ENCODE measurements around the gene HDAC4. TPM values are rescaled to one million over a fixed set of nuclear protein-coding genes. Genes with fewer than 3 reads are reported as not detected.
A peak's percentile ranks its signal among the peaks of the same experiment; 100 is the strongest.

HDAC4 gene
- total and polyA plus RNA-seq, 2 donors, result 24.4 to 29.5 TPM

DNA sequence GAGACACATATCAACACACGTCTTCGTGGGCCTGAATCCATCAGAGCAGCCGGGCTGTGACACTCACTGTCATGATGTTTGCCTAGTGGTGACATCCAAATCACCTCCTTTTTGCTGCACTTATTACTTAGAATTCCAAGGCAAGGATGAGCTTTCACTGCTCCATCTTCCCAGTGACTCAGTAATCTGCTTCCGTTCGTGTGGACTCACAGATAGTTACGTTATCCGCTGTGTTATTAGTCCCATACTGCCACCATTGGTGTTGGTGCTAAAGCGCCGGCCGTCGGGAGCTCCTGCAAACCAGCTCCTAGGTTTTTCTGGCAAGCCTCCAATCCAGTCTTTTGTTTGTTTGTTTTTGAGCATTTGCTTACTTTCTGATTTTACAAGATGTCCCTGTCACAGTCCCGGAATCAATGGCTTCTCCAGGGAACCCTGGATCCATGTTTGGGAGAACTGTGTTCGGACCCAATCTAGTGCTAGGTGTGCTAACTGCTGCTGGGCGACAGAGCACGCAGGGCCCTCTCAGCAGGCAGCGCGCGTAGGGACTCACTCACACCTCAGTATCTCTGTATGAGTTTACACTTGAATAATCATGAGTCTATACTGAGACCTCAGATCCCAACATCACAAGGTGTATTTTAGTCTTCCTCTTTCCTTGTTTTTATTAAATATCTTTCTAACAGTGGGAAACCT, 42.6 kb downstream of the HDAC4 start:
- H3K27ac ChIP-seq (ENCODE audit: low read depth), result no peak overlapping the region
- no peaks in the 10 kb centered on the region for H3K4me1 ChIP-seq (ENCODE audit: insufficient read depth)
- 90% methylated on average over 18 of the region's 18 CpGs for WGBS

DNA sequence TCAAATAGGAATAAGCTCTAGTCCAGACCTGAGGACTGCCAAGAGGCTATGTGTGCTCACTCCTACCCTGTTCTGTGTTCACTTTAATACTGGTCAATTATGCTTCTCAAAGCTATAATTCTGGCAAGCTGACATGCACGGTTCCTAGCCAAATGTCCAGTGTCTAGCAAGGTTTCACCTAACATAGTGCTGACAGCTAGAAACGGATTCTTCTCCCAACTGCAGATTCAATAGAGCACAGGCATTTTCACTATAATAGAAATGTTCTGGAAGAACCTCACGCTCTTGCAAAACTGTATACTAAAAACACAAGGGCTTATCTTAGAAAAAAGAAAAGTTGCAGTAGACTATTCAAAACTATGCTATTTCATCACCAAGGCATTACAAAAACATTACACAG, 45.1 kb downstream of the HDAC4 start:
- WGBS, result 54% methylated on average over 3 of the region's 3 CpGs
- no peak for DNase-seq (ENCODE audit: extremely low spot score)
- Histone ChIP-seq H3K4me3 (ENCODE audit: low read depth, low read length) (no peak overlapping the region), H3K4me1 (ENCODE audit: insufficient read depth) (no peaks in the 10 kb centered on the region), H3K27ac (ENCODE audit: low read depth) (no peak overlapping the region), H3K36me3 (ENCODE audit: insufficient read depth) (no peaks in the 10 kb centered on the region)

More for the DNA sequence above, 42.6 kb downstream of the HDAC4 start:
- DNase-seq (ENCODE audit: extremely low spot score), result no peak
- no peaks in the 10 kb centered on the region for H3K36me3 ChIP-seq (ENCODE audit: insufficient read depth)
- no peak overlapping the region for H3K4me3 ChIP-seq (ENCODE audit: low read depth, low read length)

DNA sequence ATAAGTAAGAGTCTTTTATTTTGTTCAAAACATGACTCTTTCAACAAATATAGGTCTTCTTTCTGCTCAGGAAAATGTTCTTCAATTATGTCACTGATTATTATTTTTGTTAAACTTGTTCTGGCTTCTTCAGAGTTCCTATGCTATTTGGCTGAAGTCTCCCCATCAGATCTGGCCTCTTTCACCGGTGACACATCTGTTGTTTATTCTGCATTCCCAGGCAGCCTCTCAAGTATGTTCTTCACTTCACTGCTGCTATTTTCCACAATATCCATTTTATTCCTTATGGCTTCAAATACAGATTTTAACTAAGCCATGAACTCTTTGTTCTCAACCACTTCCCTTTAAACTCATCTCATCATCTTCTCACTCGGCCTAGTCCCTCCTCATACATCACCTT, 45.7 kb downstream of the HDAC4 start:
- Histone ChIP-seq H3K4me1 (ENCODE audit: insufficient read depth) (no peaks in the 10 kb centered on the region), H3K36me3 (ENCODE audit: insufficient read depth) (no peaks in the 10 kb centered on the region), H3K4me3 (ENCODE audit: low read depth, low read length) (no peak overlapping the region), H3K27ac (ENCODE audit: low read depth) (no peak overlapping the region)
- no peak for DNase-seq (ENCODE audit: extremely low spot score)
- 33% methylated on average over 2 of the region's 2 CpGs for WGBS

DNA sequence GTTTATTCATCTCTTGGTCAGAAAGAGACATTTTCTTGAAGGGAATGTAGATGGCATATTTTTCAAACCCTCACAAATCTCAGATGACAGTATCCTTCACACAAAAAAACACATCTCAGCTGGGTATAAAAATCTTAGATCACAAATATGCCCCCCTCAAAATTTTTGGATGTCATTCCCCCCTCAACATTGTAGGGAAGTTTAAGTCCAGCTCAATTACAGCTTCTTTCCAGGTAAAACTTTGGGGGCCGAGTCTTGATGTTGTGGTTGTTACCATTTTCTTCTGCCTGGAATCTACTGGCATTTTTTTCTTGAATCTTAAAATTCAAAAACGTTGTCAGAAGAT, 46.1 kb downstream of the HDAC4 start:
- DNase-seq (ENCODE audit: extremely low spot score), result no peak
- H3K27ac ChIP-seq (ENCODE audit: low read depth), result no peak overlapping the region
- no peak overlapping the region for H3K4me3 ChIP-seq (ENCODE audit: low read depth, low read length)
- H3K4me1 ChIP-seq (ENCODE audit: insufficient read depth), result no peaks in the 10 kb centered on the region
- no peaks in the 10 kb centered on the region for H3K36me3 ChIP-seq (ENCODE audit: insufficient read depth)
- 73% methylated on average over 2 of the region's 2 CpGs for WGBS

DNA sequence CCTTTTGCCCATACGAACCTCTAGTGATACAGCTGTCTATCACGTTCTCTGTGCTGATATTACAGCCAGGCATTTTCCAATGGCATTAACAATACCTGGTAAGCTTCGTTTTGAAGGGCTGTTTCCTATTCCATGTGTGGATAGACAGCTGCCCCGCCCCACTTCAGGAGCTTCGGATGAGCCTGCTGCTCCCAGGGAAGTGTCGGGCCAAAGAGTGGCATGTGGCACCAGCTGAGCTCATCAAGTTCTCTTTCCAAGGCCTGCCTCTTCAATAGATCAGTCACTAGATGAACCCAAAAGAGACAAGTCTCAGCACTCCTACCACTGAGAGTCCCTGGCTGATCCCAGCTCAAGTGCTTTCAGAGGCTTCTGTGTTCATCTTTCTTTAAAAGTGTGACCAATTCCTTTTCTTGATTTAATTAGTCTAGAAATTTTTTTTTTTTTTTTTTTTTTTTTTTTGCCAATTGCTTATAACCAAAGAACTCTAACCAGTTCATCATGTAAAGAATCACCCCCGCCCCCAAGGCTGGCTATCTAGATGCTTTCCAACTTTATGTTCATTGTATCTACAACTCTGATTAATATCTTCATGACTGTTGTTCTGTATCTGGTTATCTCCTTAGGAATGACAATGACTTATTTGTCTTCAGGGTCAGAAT, 46.6 kb downstream of the HDAC4 start:
- WGBS, result 97% methylated on average over 7 of the region's 7 CpGs
- no peaks in the 10 kb centered on the region for H3K4me1 ChIP-seq (ENCODE audit: insufficient read depth)
- H3K4me3 ChIP-seq (ENCODE audit: low read depth, low read length), result no peak overlapping the region
- H3K27ac ChIP-seq (ENCODE audit: low read depth), result no peak overlapping the region
- no peak for DNase-seq (ENCODE audit: extremely low spot score)
- H3K36me3 ChIP-seq (ENCODE audit: insufficient read depth), result no peaks in the 10 kb centered on the region

DNA sequence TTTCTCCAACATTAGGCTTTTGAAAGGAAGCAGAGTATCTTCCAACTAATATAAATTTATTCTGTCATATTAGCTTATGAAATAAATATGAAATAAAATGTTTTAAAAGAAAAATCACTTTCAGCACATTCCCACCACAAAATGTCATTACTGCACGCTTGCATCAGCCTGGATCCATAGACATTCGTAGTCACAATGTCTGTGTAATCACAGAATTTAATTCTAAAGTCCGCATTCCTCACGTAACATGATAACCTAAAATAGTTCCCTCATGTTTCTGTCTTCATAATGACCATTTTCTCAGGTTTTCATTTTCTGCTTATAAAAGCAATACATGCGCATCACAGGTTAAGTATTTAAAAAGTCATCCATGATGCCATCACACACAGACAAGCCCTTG, 47.1 kb downstream of the HDAC4 start:
- Histone ChIP-seq H3K4me1 (ENCODE audit: insufficient read depth) (no peaks in the 10 kb centered on the region), H3K4me3 (ENCODE audit: low read depth, low read length) (no peak overlapping the region), H3K27ac (ENCODE audit: low read depth) (no peak overlapping the region), H3K36me3 (ENCODE audit: insufficient read depth) (no peaks in the 10 kb centered on the region)
- 98% methylated on average over 5 of the region's 5 CpGs for WGBS
- no peak for DNase-seq (ENCODE audit: extremely low spot score)

DNA sequence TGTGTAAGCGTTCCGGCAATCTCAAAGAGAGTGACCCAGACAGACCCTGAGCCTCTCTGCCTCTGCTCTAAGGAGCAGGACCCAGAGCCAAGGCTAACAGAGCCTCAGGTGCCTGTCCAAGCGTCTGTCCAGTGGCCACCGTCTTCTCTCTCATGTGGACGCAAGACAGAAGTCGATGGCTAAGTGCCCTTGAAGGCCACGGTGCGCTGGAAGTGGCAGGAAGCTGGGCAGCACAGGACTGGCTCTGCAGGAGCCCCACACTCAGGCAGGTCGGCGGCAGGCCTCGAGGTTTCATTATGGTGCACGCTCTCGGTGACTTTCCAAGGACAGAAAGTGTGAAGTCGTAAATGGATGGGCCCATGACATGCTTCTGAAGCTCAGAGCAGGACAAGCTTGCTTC, 49.1 kb downstream of the HDAC4 start:
- Histone ChIP-seq H3K27ac (ENCODE audit: low read depth) (no peak overlapping the region), H3K4me3 (ENCODE audit: low read depth, low read length) (no peak overlapping the region)

DNA sequence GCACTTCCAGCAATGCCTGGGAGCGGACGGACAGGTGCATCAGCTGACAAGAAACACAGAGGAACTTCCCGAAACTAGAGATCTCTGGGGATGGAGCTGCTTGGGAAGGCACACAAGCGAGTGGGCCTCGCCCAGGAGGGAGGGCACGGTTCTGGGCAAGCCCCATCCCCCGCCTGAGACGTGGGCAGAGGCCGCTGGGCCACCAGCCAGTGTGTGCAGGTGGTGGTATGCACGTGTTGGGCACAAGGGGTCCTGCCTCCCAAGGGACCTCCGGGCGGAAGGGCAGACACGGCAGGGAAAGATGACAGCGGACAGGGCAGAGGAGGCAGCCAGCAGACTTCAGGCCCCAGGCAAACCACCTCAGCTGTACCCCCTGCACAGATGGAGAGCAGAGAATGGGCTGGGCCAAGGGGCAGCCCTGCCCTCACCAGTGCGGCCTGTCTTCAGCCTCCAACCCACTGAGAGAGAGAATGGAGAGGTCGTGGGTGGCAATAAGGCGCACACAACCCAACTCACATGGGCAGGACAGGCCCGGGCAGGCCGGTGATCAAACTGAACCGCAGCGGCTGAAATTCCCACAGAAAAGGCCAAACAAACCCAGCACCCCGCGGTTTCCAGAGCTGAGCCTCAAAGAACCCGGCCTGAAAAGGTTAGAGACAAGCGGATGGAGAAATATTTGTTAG, 51.2 kb downstream of the HDAC4 start:
- Histone ChIP-seq H3K36me3 (ENCODE audit: insufficient read depth) (no peaks in the 10 kb centered on the region), H3K4me1 (ENCODE audit: insufficient read depth) (no peaks in the 10 kb centered on the region), H3K27ac (ENCODE audit: low read depth) (no peak overlapping the region), H3K4me3 (ENCODE audit: low read depth, low read length) (no peak overlapping the region)
- DNase-seq (ENCODE audit: extremely low spot score), result no peak
- WGBS, result 89% methylated on average over 25 of the region's 25 CpGs

More for the DNA sequence above, 49.1 kb downstream of the HDAC4 start:
- DNase-seq (ENCODE audit: extremely low spot score), result no peak
- Histone ChIP-seq H3K36me3 (ENCODE audit: insufficient read depth) (no peaks in the 10 kb centered on the region), H3K4me1 (ENCODE audit: insufficient read depth) (no peaks in the 10 kb centered on the region)
- 69% methylated on average over 14 of the region's 14 CpGs for WGBS

DNA sequence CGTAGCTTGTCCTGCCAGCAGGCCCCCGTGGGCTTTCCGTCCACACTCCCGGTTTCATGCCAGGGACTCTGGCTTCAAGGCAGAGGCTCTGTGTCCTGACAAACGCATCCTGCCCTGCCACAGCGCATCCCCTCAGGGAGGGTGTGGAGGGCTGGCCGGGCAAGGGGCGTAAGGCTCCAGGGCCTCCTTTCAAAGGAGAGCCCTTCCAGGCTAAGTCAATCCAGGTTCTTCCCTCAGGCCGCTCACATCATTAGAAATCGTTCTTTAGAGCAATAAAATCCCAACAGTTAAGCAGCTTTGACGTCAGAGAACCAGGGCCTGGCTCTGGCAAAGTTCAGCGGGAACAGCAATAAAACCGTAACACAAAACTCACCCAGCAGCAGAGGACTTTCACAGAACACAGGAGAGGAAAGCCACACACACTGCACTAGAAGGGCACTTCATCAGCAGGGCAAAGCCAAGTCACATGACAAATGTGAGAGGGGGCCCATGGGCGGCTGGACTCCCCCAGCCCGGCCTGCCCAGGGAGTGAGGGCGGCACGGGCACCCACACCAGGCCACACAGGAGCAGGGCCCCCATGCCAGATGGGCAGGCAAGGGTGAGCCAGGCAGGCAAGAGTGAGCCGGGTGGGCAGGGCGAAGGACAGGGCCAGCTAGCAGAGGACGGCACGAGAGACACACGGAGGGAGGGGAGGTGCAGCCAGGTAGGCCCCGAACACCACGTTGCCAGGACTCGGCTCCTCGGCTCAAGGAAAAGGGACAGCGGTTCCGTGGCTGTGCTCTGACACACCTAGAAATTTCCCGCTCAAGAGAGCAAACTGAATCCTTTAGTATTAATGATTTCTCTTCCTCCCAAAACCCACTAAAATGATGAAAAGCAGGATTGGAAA, 52.0 kb downstream of the HDAC4 start:
- 67% methylated on average over 29 of the region's 29 CpGs for WGBS
- H3K4me1 ChIP-seq (ENCODE audit: insufficient read depth), result no peaks in the 10 kb centered on the region
- no peaks in the 10 kb centered on the region for H3K36me3 ChIP-seq (ENCODE audit: insufficient read depth)
- no peak overlapping the region for H3K4me3 ChIP-seq (ENCODE audit: low read depth, low read length)
- H3K27ac ChIP-seq (ENCODE audit: low read depth), result peak overlapping the region; percentile 49
- DNase-seq (ENCODE audit: extremely low spot score), result peak; percentile 63

DNA sequence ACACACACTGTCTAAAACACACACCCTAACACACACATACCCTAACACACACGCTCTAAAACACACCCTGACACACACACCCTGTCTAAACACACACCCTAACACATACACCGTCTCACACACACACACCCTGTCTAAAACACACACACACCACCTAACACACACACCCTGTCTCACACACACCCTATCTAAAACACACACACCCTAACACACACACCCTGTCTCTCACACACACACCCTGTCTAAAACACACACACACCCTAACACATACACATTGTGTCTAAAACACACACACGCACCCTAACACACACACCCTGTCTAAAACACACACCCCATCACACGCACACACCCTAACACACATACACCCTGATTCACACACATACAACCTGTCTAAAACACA, 54.1 kb downstream of the HDAC4 start:
- 86% methylated on average over 4 of the region's 4 CpGs for WGBS
- H3K4me1 ChIP-seq (ENCODE audit: insufficient read depth), result no peaks in the 10 kb centered on the region
- H3K4me3 ChIP-seq (ENCODE audit: low read depth, low read length), result no peak overlapping the region

DNA sequence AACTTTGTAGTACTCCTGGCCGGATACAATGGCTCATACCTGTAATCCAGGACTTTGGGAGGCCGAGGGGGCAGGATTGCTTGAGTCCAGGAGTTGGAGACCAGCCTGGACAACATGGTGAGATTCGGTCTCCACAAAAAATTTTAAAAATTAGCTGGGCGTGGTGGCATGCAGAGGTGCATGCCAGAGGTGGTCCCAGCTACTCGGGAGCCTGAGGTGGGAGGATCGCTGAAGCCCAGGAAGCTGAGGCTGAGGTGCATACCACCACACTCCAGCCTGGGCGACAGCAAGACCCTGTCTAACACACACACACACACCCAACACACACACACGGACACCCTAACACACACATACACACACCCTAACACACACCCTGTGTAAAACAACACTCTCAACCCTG, 55.6 kb downstream of the HDAC4 start:
- Histone ChIP-seq H3K36me3 (ENCODE audit: insufficient read depth) (no peaks in the 10 kb centered on the region), H3K4me1 (ENCODE audit: insufficient read depth) (no peaks in the 10 kb centered on the region), H3K27ac (ENCODE audit: low read depth) (no peak overlapping the region), H3K4me3 (ENCODE audit: low read depth, low read length) (no peak overlapping the region)
- no peak for DNase-seq (ENCODE audit: extremely low spot score)
- 92% methylated on average over 8 of the region's 8 CpGs for WGBS

More for the DNA sequence above, 54.1 kb downstream of the HDAC4 start:
- H3K27ac ChIP-seq (ENCODE audit: low read depth), result no peak overlapping the region
- H3K36me3 ChIP-seq (ENCODE audit: insufficient read depth), result no peaks in the 10 kb centered on the region
- DNase-seq (ENCODE audit: extremely low spot score), result no peak

DNA sequence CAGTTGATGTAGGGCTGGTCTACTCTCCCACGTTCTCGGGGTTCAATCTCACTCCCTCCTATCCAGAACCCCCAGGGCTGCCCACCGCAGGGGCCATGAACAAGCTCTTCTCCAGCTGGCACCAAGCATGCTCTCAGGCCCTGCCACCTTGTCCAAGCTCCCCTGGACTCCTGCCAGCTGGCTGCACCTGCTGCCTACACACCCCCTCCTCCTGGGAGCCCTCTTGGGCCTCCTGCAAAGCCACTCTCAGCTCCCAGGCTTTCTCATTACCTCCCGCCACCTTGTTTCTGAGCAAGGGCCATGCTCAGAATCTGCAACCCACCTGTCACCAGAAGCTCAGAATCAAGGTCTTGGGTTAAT, 56.0 kb downstream of the HDAC4 start:
- Histone ChIP-seq H3K27ac (ENCODE audit: low read depth) (no peak overlapping the region), H3K4me1 (ENCODE audit: insufficient read depth) (no peaks in the 10 kb centered on the region)
- 90% methylated on average over 4 of the region's 4 CpGs for WGBS

DNA sequence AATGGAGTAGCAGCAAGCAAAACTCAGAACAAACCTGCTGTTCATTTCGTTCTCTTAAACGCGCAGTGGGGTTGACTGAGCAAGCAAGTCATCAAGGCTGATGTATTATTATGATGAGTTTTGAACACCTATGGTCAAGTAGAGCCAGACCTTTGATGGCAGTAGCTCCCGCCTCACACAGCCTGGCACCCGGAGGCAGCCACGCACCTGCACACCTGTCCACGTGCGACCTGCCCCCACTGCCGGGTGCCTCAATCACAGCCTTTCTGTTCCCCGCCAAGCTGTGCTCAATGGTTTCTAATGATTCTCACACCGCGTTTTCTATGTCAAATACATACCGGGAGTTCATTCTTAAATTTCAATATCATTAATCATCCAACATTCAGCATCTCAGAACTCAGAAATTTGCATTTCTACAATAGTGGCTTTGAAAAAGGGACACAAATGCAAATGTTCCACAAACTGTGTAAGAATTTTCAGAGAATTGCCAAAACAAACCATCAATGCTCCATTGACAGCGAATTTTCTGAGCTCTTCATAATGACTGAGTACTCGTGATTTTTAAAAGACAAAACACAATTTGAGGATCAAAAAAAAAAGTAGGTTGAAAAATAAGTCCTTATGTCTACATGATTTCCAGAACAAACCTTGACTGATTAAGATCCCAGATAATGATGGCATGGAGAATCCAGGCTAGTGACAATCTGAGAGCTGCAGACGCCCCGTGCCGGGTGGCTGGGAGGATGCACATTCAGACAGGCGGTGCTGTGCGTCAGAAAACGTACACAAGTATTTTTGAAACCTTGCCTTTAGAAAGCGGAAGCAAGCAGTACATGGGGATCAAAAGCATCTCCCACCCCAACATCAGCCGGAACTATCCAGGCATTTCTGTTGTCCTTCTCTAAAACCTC, 56.6 kb downstream of the HDAC4 start:
- no peak for DNase-seq (ENCODE audit: extremely low spot score)
- Histone ChIP-seq H3K36me3 (ENCODE audit: insufficient read depth) (no peaks in the 10 kb centered on the region), H3K27ac (ENCODE audit: low read depth) (no peak overlapping the region), H3K4me1 (ENCODE audit: insufficient read depth) (no peaks in the 10 kb centered on the region), H3K4me3 (ENCODE audit: low read depth, low read length) (no peak overlapping the region)
- 95% methylated on average over 23 of the region's 23 CpGs for WGBS

More for the DNA sequence above, 56.0 kb downstream of the HDAC4 start:
- no peak for DNase-seq (ENCODE audit: extremely low spot score)
- Histone ChIP-seq H3K4me3 (ENCODE audit: low read depth, low read length) (no peak overlapping the region), H3K36me3 (ENCODE audit: insufficient read depth) (no peaks in the 10 kb centered on the region)

Measured in urinary bladder (tissue), 4 donors.